ENCODE data around the gene SEMA5B. TPM values are rescaled to one million over a fixed set of nuclear protein-coding genes. Genes with fewer than 3 reads are reported as not detected.

SEMA5B gene
- total RNA-seq, 1 experiment from 2014 or later, result 9.4 TPM

DNA sequence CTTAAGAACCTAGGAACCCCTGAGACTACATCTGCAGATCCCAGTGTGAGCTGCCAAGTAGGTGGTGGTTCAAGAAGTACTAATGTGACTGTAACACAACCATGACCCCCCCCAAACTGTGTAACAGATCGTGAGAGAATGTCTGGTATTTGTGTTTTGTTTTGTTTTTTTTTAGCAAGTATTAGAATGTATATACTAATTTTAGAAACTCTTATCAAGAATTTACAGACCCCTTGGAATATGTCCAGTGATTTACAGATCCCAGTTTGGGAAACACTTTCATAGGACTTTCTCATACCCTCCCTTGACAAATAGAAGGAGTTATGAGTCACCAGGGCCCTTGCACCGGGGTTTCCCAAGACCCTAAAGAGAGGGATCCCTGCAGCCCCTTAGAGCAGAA lies 79.8 kb downstream of the SEMA5B start:
- H3K27ac ChIP-seq (ENCODE audit: insufficient read length, low read depth, low read length), result no peak overlapping the region
- Mint-ChIP-seq H3K27ac (peak overlapping the region in 1 of 3 experiments; percentile 88; a peak in 1 of 7 replicates), H3K9me3 (no peaks in the 10 kb centered on the region), H3K36me3 (ENCODE audit: insufficient read depth in 1 of 3, low read depth in 3 of 3) (peaks cover 0 to 9% (median 0%) of the 10 kb centered on the region in 3 experiments; a peak in 4 of 7 replicates), H3K4me1 (peaks cover 23 to 42% of the 10 kb centered on the region in 2 experiments), H3K4me3 (no peak overlapping the region), H3K27me3 (ENCODE audit: low read depth) (peaks cover 21% of the 10 kb centered on the region)
- no peak overlapping the region for H2BK20ac ChIP-seq (ENCODE audit: low read depth, low read length, poor library complexity, severe bottlenecking)
- TF ChIP-seq, protein P1, sequence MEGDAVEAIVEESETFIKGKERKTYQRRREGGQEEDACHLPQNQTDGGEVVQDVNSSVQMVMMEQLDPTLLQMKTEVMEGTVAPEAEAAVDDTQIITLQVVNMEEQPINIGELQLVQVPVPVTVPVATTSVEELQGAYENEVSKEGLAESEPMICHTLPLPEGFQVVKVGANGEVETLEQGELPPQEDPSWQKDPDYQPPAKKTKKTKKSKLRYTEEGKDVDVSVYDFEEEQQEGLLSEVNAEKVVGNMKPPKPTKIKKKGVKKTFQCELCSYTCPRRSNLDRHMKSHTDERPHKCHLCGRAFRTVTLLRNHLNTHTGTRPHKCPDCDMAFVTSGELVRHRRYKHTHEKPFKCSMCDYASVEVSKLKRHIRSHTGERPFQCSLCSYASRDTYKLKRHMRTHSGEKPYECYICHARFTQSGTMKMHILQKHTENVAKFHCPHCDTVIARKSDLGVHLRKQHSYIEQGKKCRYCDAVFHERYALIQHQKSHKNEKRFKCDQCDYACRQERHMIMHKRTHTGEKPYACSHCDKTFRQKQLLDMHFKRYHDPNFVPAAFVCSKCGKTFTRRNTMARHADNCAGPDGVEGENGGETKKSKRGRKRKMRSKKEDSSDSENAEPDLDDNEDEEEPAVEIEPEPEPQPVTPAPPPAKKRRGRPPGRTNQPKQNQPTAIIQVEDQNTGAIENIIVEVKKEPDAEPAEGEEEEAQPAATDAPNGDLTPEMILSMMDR (conservative IDR thresholded peaks at IDR 0.05), result no peak
- no peak overlapping the region for H3K56ac ChIP-seq (ENCODE audit: insufficient read length, low read depth, low read length)
- H2AFZ ChIP-seq (ENCODE audit: low read length), result no peak overlapping the region
- H2BK12ac ChIP-seq (ENCODE audit: insufficient read length, low read depth, low read length), result no peak overlapping the region
- H2BK15ac ChIP-seq (ENCODE audit: low read depth, low read length), result no peak overlapping the region
- H3K27me3 ChIP-seq (ENCODE audit: insufficient read depth, low read length), result no peaks in the 10 kb centered on the region; the same call in 1 of the 2 replicates
- H3K79me1 ChIP-seq (ENCODE audit: insufficient read depth, low read depth, low read length, poor library complexity, severe bottlenecking), result no peaks in the 10 kb centered on the region
- H3K9me3 ChIP-seq (ENCODE audit: control insufficient read depth, low read depth, low read length), result no peaks in the 10 kb centered on the region
- no peaks in the 10 kb centered on the region for H3K79me2 ChIP-seq (ENCODE audit: insufficient read depth, low read length)
- no CpG with 5 or more reads among the region's 2 CpGs for WGBS (ENCODE audit: extremely low coverage, insufficient read length, low lambda C conversion rate)
- no peak overlapping the region for H3K4ac ChIP-seq (ENCODE audit: low read depth, low read length)
- H3K4me2 ChIP-seq (ENCODE audit: insufficient read depth, insufficient read length, low read length), result no peak overlapping the region
- H4K5ac ChIP-seq (ENCODE audit: insufficient read length, low read depth, low read length), result no peak overlapping the region
- H4K91ac ChIP-seq (ENCODE audit: insufficient read length, low read depth, low read length), result no peak overlapping the region
- no peak overlapping the region for H3K9ac ChIP-seq (ENCODE audit: extremely low read depth, insufficient read length, low read length)
- no peak overlapping the region for H2AK5ac ChIP-seq (ENCODE audit: insufficient read length, low read length)
- H2BK120ac ChIP-seq (ENCODE audit: low read depth, low read length, poor library complexity, severe bottlenecking), result no peak overlapping the region
- no peak overlapping the region for H2BK5ac ChIP-seq (ENCODE audit: insufficient read length, low read length)
- H4K20me1 ChIP-seq (ENCODE audit: control insufficient read depth, insufficient read depth, insufficient read length), result no peaks in the 10 kb centered on the region
- no peaks in the 10 kb centered on the region for H3K23me2 ChIP-seq (ENCODE audit: insufficient read length, low read depth, low read length, poor library complexity, severe bottlenecking)
- H4K8ac ChIP-seq (replicated peaks; ENCODE audit: insufficient read length, low read depth, low read length), result no peak overlapping the region
- no peak overlapping the region for H3K14ac ChIP-seq (ENCODE audit: insufficient read depth, low read length)
- no peak overlapping the region for H3T11ph ChIP-seq (ENCODE audit: low read length)
- no peak overlapping the region for H3K18ac ChIP-seq (ENCODE audit: insufficient read length, low read depth, low read length)
- no peak overlapping the region for H3K23ac ChIP-seq (ENCODE audit: insufficient read length, low read depth, low read length)
- no peaks in the 10 kb centered on the region for H3K4me1 ChIP-seq (ENCODE audit: insufficient read depth, low read length)
- no peak for DNase-seq

All from H9 (cell line).